Measurements from ENCODE around the gene CFL1. TPM values are rescaled to one million over a fixed set of nuclear protein-coding genes. Genes with fewer than 3 reads are reported as not detected.

Gene CFL1
- total and polyA plus RNA-seq, 10 of the 15 experiments (the other 5 are each of a cell fraction or from before 2014, with no cell fraction given), result 164 to 2,994 (median 1,500) TPM

GRCh38 chr11:65833297-65834030, 24.5 kb downstream of the CFL1 start, which contains the start of gene SNX32 (continued):
- no peak for TF ChIP-seq IRF5 (IDR thresholded peaks at IDR 0.05; ENCODE audit: borderline replicate concordance)
- no peak for TF ChIP-seq PML (IDR thresholded peaks at IDR 0.05; ENCODE audit: low read length)
- TF ChIP-seq BCL11A (IDR thresholded peaks at IDR 0.05; ENCODE audit: low read depth, low read length), result no peak
- TF ChIP-seq ZSCAN29 (IDR thresholded peaks at IDR 0.05), result no peak
- TF ChIP-seq NFIC (IDR thresholded peaks at IDR 0.05; ENCODE audit: low read depth, low read length), result no peak
- TF ChIP-seq NFYA (IDR thresholded peaks at IDR 0.05; ENCODE audit: borderline replicate concordance, low read depth, low read length), result peak; percentile 39; the same call in 1 of the 2 replicates
- TF ChIP-seq MLLT1 (IDR thresholded peaks at IDR 0.05), result no peak
- peak; percentile 100 for TF ChIP-seq SP1 (IDR thresholded peaks at IDR 0.05; ENCODE audit: low read depth, low read length)
- peak; percentile 73 for TF ChIP-seq CREM (IDR thresholded peaks at IDR 0.05; ENCODE audit: low read depth)
- no peak for TF ChIP-seq IRF4 (IDR thresholded peaks at IDR 0.05; ENCODE audit: low read depth, low read length)
- peak; percentile 87 for TF ChIP-seq USF1 (IDR thresholded peaks at IDR 0.05; ENCODE audit: borderline replicate concordance, extremely low read length, insufficient read depth, low read depth, low read length)
- peak; percentile 26 for TF ChIP-seq RELA (IDR thresholded peaks at IDR 0.05; ENCODE audit: borderline replicate concordance, partially characterized antibody)
- TF ChIP-seq BACH1 (IDR thresholded peaks at IDR 0.05; ENCODE audit: borderline replicate concordance), result peak; percentile 16; the same call in 1 of the 2 replicates
- TF ChIP-seq GABPA (IDR thresholded peaks at IDR 0.05; ENCODE audit: low read depth), result no peak
- peak; percentile 70 for TF ChIP-seq ZNF687 (IDR thresholded peaks at IDR 0.05)
- TF ChIP-seq CUX1 (IDR thresholded peaks at IDR 0.05; ENCODE audit: insufficient replicate concordance, low read depth, low read length), result peak; percentile 24
- TF ChIP-seq NR2F1 (conservative IDR thresholded peaks at IDR 0.05), result peak; percentile 87

Data from GM12878 (cell line).